ENCODE measurements around the gene PM20D1. TPM values are rescaled to one million over a fixed set of nuclear protein-coding genes. Genes with fewer than 3 reads are reported as not detected.

The PM20D1 gene
- total and polyA plus RNA-seq, 2 donors (not counting 1 experiment from before 2014, with no cell fraction given): not detected

DNA sequence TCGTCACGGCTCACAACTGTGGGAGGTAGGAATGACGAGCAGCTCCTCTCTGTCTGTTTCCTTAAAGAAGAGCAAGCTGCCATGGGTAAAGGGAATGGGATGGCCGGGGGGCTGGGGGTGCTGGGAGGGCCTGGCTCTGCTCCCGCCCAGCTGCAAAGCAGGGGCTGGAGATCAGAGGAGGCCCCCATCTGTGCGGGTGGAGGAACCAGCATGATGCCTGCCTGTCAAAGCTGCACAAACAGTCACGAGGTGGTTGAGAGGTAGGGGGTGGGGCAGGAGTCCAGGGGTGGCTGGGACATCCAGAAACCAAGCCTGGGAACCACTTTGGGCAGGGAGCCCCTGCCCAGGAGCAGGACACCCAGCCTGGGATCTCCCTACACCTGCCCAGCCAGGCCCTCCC lies 49.5 kb downstream of the PM20D1 start:
- no peak for DNase-seq (ENCODE audit: low read depth in 2 of 2)
- Histone ChIP-seq H3K4me2 (ENCODE audit: extremely low read depth, insufficient read depth, low read length) (no peak overlapping the region), H3K9ac (ENCODE audit: insufficient read depth, low read length) (no peak overlapping the region), H3K27ac (ENCODE audit: insufficient read depth, low read length) (no peak overlapping the region), H3K4me1 (ENCODE audit: control insufficient read depth, extremely low read depth, insufficient read depth, low read length) (no peaks in the 10 kb centered on the region), H3K36me3 (ENCODE audit: control insufficient read depth, insufficient read depth, low read length) (peaks cover 4% of the 10 kb centered on the region), H2AFZ (ENCODE audit: low read length) (no peak overlapping the region), H3K79me2 (ENCODE audit: control insufficient read depth, insufficient read depth, low read length) (no peaks in the 10 kb centered on the region), H3K4me3 (replicated peaks in 1 of 4; ENCODE audit: control extremely low read depth in 1 of 4, insufficient read depth in 1 of 4, low read depth in 3 of 4, low read length in 4 of 4) (no peak overlapping the region), H3K27me3 (ENCODE audit: control insufficient read depth, insufficient read depth, low read length) (no peaks in the 10 kb centered on the region), H3K9me3 (ENCODE audit: control insufficient read depth, insufficient read depth, low read depth, low read length) (no peaks in the 10 kb centered on the region), H4K20me1 (ENCODE audit: control insufficient read depth, extremely low read depth, insufficient read depth, low read length) (no peaks in the 10 kb centered on the region)
- TF ChIP-seq EZH2 (IDR thresholded peaks at IDR 0.05; ENCODE audit: low read length, missing control alignments): no peak
- TF ChIP-seq, protein P1, sequence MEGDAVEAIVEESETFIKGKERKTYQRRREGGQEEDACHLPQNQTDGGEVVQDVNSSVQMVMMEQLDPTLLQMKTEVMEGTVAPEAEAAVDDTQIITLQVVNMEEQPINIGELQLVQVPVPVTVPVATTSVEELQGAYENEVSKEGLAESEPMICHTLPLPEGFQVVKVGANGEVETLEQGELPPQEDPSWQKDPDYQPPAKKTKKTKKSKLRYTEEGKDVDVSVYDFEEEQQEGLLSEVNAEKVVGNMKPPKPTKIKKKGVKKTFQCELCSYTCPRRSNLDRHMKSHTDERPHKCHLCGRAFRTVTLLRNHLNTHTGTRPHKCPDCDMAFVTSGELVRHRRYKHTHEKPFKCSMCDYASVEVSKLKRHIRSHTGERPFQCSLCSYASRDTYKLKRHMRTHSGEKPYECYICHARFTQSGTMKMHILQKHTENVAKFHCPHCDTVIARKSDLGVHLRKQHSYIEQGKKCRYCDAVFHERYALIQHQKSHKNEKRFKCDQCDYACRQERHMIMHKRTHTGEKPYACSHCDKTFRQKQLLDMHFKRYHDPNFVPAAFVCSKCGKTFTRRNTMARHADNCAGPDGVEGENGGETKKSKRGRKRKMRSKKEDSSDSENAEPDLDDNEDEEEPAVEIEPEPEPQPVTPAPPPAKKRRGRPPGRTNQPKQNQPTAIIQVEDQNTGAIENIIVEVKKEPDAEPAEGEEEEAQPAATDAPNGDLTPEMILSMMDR (conservative IDR thresholded peaks at IDR 0.05 in 1 of 2, IDR thresholded peaks at IDR 0.05 in 1 of 2; ENCODE audit: low read depth in 1 of 2, low read length in 2 of 2): no peak

DNA sequence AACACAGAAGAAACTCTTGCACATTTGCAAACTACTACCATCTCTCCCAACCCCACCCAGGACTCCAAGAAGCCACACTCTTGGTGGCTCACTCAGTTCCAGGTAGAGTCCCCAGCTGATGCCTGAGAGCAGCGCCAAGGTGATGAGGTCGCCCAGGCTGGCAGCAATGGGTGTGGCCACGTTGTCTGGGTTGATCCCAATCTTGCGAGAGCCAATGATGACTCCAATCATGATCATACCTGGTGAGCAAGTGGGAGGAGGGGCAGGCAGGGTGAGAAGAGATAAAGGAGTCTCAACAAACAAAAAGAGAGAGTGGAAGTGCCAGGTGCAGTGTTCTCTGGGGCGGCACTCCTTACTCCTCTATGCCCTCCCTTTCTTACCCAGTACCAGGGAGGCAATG lies 51.4 kb downstream of the PM20D1 start:
- DNase-seq (ENCODE audit: low read depth in 2 of 2): no peak
- H3K79me2 ChIP-seq (ENCODE audit: control insufficient read depth, insufficient read depth, low read length): no peaks in the 10 kb centered on the region
- TF ChIP-seq, protein P1 (conservative IDR thresholded peaks at IDR 0.05 in 1 of 2, IDR thresholded peaks at IDR 0.05 in 1 of 2; ENCODE audit: low read depth in 1 of 2, low read length in 2 of 2): no peak
- no peak for TF ChIP-seq EZH2 (IDR thresholded peaks at IDR 0.05; ENCODE audit: low read length, missing control alignments)

DNA sequence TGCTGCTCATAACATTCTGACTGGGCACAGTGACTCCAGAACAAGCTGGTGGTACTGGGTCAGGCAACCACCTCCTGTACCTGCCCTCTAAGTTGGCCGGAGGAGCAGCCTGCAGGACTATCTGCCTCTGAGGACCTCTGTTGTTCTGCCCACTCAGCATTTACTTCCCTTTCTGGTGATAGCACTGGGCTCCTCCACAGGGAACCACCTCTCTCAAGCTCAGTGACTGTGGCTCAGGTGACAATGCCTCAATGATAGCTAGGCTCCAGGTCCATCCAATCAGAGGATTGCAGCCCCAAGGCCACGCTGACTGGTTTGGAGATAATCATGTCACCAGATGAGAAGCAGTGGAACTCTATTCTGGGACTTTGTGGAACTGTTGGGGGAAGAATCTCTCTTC lies 52.8 kb downstream of the PM20D1 start:
- no peaks in the 10 kb centered on the region for H4K20me1 ChIP-seq (ENCODE audit: control insufficient read depth, extremely low read depth, insufficient read depth, low read length)
- no peak for DNase-seq (ENCODE audit: low read depth in 2 of 2)
- H3K4me1 ChIP-seq (ENCODE audit: control insufficient read depth, extremely low read depth, insufficient read depth, low read length): no peaks in the 10 kb centered on the region
- H3K4me3 ChIP-seq (replicated peaks in 1 of 4; ENCODE audit: control extremely low read depth in 1 of 4, insufficient read depth in 1 of 4, low read depth in 3 of 4, low read length in 4 of 4): no peak overlapping the region
- TF ChIP-seq EZH2 (IDR thresholded peaks at IDR 0.05; ENCODE audit: low read length, missing control alignments): no peak
- TF ChIP-seq, protein P1 (conservative IDR thresholded peaks at IDR 0.05 in 1 of 2, IDR thresholded peaks at IDR 0.05 in 1 of 2; ENCODE audit: low read depth in 1 of 2, low read length in 2 of 2): no peak
- no peak overlapping the region for H2AFZ ChIP-seq (ENCODE audit: low read length)
- H3K9ac ChIP-seq (ENCODE audit: insufficient read depth, low read length): no peak overlapping the region
- H3K79me2 ChIP-seq (ENCODE audit: control insufficient read depth, insufficient read depth, low read length): no peaks in the 10 kb centered on the region
- H3K27ac ChIP-seq (ENCODE audit: insufficient read depth, low read length): no peak overlapping the region
- no peaks in the 10 kb centered on the region for H3K27me3 ChIP-seq (ENCODE audit: control insufficient read depth, insufficient read depth, low read length)
- H3K4me2 ChIP-seq (ENCODE audit: extremely low read depth, insufficient read depth, low read length): no peak overlapping the region
- H3K36me3 ChIP-seq (ENCODE audit: control insufficient read depth, insufficient read depth, low read length): peaks cover 5% of the 10 kb centered on the region
- no peaks in the 10 kb centered on the region for H3K9me3 ChIP-seq (ENCODE audit: control insufficient read depth, insufficient read depth, low read depth, low read length)

More for the DNA sequence above, 51.4 kb downstream of the PM20D1 start:
- H4K20me1 ChIP-seq (ENCODE audit: control insufficient read depth, extremely low read depth, insufficient read depth, low read length): no peaks in the 10 kb centered on the region
- H3K4me1 ChIP-seq (ENCODE audit: control insufficient read depth, extremely low read depth, insufficient read depth, low read length): no peaks in the 10 kb centered on the region
- no peaks in the 10 kb centered on the region for H3K27me3 ChIP-seq (ENCODE audit: control insufficient read depth, insufficient read depth, low read length)
- no peak overlapping the region for H3K4me2 ChIP-seq (ENCODE audit: extremely low read depth, insufficient read depth, low read length)
- H3K9me3 ChIP-seq (ENCODE audit: control insufficient read depth, insufficient read depth, low read depth, low read length): no peaks in the 10 kb centered on the region
- no peak overlapping the region for H2AFZ ChIP-seq (ENCODE audit: low read length)
- no peak overlapping the region for H3K27ac ChIP-seq (ENCODE audit: insufficient read depth, low read length)
- H3K4me3 ChIP-seq (replicated peaks in 1 of 4; ENCODE audit: control extremely low read depth in 1 of 4, insufficient read depth in 1 of 4, low read depth in 3 of 4, low read length in 4 of 4): no peak overlapping the region
- H3K36me3 ChIP-seq (ENCODE audit: control insufficient read depth, insufficient read depth, low read length): peaks cover 4% of the 10 kb centered on the region
- no peak overlapping the region for H3K9ac ChIP-seq (ENCODE audit: insufficient read depth, low read length)
